K562 (cell line): ENCODE data around the gene DCAF6. TPM values are rescaled to one million over a fixed set of nuclear protein-coding genes. Genes with fewer than 3 reads are reported as not detected.

Experiments used
- CBX5 ChIP-seq: IDR thresholded peaks from 2 replicates; pipeline ENCODE4 v1.6.1; 2014; ENCODE audit warnings: low read depth, borderline replicate concordance
- HMG20A ChIP-seq: fragments of 450-650 bp; formaldehyde crosslinking; conservative IDR thresholded peaks from 2 replicates; pipeline ENCODE4 v1.4.0; 2020; ENCODE audit warnings: mild to moderate bottlenecking, mixed read lengths
- IRF2 ChIP-seq: sonication (generic); formaldehyde crosslinking; IDR thresholded peaks from 2 replicates; pipeline ENCODE4 v1.8.1; 2022; ENCODE audit warnings: mild to moderate bottlenecking, missing genetic modification reagents
- MAZ ChIP-seq, 2 experiments: fragments of 450-650 bp in 1 of 2; sonication (generic) in 1 of 2; formaldehyde crosslinking; IDR thresholded peaks in 1 of 2; conservative IDR thresholded peaks in 1 of 2; 2 replicates each; pipeline versions ENCODE4 v1.4.0 to v1.5.0; 2020; ENCODE audit warnings: mild to moderate bottlenecking in 1 of 2, missing genetic modification reagents in 1 of 2
- MBD2 ChIP-seq: sonication (generic); IDR thresholded peaks from 2 replicates; pipeline ENCODE4 v1.6.1; 2016; ENCODE audit warnings: low read depth, borderline replicate concordance
- MLLT1 ChIP-seq, 2 experiments: fragments of 450-650 bp; IDR thresholded peaks; 2 replicates each; pipeline ENCODE4 v1.6.1; 2016
- PBX2 ChIP-seq, 2 experiments: IDR thresholded peaks in 1 of 2; conservative IDR thresholded peaks in 1 of 2; 2 replicates each; pipeline ENCODE4 v1.6.1; 2016; ENCODE audit warnings: low read depth in 2 of 2, mild to moderate bottlenecking in 1 of 2, missing compliant biosample characterization in 1 of 2, missing genetic modification characterization in 1 of 2, moderate library complexity in 1 of 2
- POLR2H ChIP-seq: IDR thresholded peaks from 2 replicates; pipeline ENCODE4 v1.6.1; 2016; ENCODE audit warnings: missing genetic modification characterization, low read depth, mild to moderate bottlenecking, control low read depth, missing compliant biosample characterization, moderate library complexity
- PTTG1 ChIP-seq: fragments of 450-650 bp; IDR thresholded peaks from 2 replicates; pipeline ENCODE4 v1.6.1; 2016; ENCODE audit warnings: low read depth, mild to moderate bottlenecking, missing genetic modification characterization, missing compliant biosample characterization
- TCF7L2 ChIP-seq: fragments of 150-350 bp; IDR thresholded peaks from 2 replicates; pipeline ENCODE4 v1.6.1; 2016; ENCODE audit warnings: low read depth, mild to moderate bottlenecking, low read length, moderate library complexity
- THAP7 ChIP-seq: fragments of 250-450 bp; sonication (Bioruptor Pico); IDR thresholded peaks from 2 replicates; pipeline ENCODE4 v1.5.0; 2021
- THRB ChIP-seq: fragments of 450-650 bp; formaldehyde crosslinking; conservative IDR thresholded peaks from 2 replicates; pipeline ENCODE4 v1.4.0; 2022; ENCODE audit warnings: mild to moderate bottlenecking, missing genetic modification characterization
- XRCC3 ChIP-seq: fragments of 450-650 bp; IDR thresholded peaks from 2 replicates; pipeline ENCODE4 v1.6.1; 2017; ENCODE audit warnings: mild to moderate bottlenecking, moderate library complexity
- ZBTB12 ChIP-seq: fragments of 250-450 bp; sonication (Bioruptor Pico); IDR thresholded peaks from 2 replicates; pipeline ENCODE4 v1.4.0; 2020
- ZEB2 ChIP-seq: fragments of 450-650 bp; IDR thresholded peaks from 2 replicates; pipeline ENCODE4 v1.6.1; 2016
- ZNF197 ChIP-seq: fragments of 200-800 bp; sonication (Bioruptor generic); IDR thresholded peaks from 2 replicates; pipeline ENCODE4 v1.6.1; 2016; ENCODE audit warnings: low read depth, missing genetic modification characterization, missing compliant biosample characterization
- ZNF263 ChIP-seq: sonication (generic); formaldehyde crosslinking; IDR thresholded peaks from 2 replicates; pipeline ENCODE4 v1.8.0; 2022; ENCODE audit warnings: mild to moderate bottlenecking, missing genetic modification reagents, borderline replicate concordance
- ZNF644 ChIP-seq: fragments of 200-800 bp; sonication (Bioruptor generic); IDR thresholded peaks from 2 replicates; pipeline ENCODE4 v1.6.1; 2016; ENCODE audit warnings: low read depth, missing genetic modification characterization, missing compliant biosample characterization
- ZNF655 ChIP-seq: fragments of 250-450 bp; sonication (Bioruptor Pico); IDR thresholded peaks from 2 replicates; pipeline ENCODE4 v1.5.0; 2021
- polyA plus RNA-seq, 8 experiments: library from polyadenylated mRNA; depleted of rRNA in 4 of 8; stranded (reverse) in 5 of 8; unstranded in 3 of 8; fragments of >200 nt; fragmentation: Nextera tagmentation in 2 of 8; fragmentation: Illumina TruSeq in 1 of 8; extraction: Ambion mirVana in 2 of 8; extraction: Trizol in 1 of 8; gene quantifications; 2 replicates each; pipeline versions ENCODE4 v1.2.1 to v1.2.3, GENCODE V29; 2011 to 2014; ENCODE audit warnings: inconsistent platforms in 1 of 8, missing spikeins in 1 of 8
- total RNA-seq, 7 experiments: library from RNA; depleted of rRNA in 6 of 7; stranded (reverse); fragments of >200 nt in 6 of 7; fragmentation: Illumina TruSeq in 2 of 7; extraction: Trizol in 2 of 7; gene quantifications; 2 replicates each; pipeline versions ENCODE4 v1.2.1 to v1.2.3, GENCODE V29; 2011 to 2021; ENCODE audit warnings: low replicate concordance in 1 of 7

The DCAF6 gene
- total and polyA plus RNA-seq, 9 of the 15 experiments (the other 6 are each of a cell fraction or from before 2014, with no cell fraction given): 19.1 to 102 (median 46.3) TPM

- TF ChIP-seq ZNF655 (CRISPR knock-in tag): no peak
- no peak for TF ChIP-seq ZNF644 (tag)
- TF ChIP-seq POLR2H (tag): 0 out of 2 replicates have a peak, but pooled peaks have one; percentile 39
- TF ChIP-seq MLLT1 (IDR thresholded peaks at IDR 0.05): peak in 1 of 2 experiments; percentile 71; a peak in 2 of 4 replicates
- TF ChIP-seq ZEB2: no peak
- peak in 1 of 2 experiments; percentile 16; a peak in 1 of 4 replicates for TF ChIP-seq MAZ (CRISPR knock-in tag; conservative IDR thresholded peaks at IDR 0.05 in 1 of 2, IDR thresholded peaks at IDR 0.05 in 1 of 2)
- no peak for TF ChIP-seq HMG20A
- no peak for TF ChIP-seq TCF7L2
- TF ChIP-seq CBX5: no peak
- no peak for TF ChIP-seq PBX2 (CRISPR knock-in tag; IDR thresholded peaks at IDR 0.05; ENCODE audit: low read depth)
- peak; percentile 36; the same call in 1 of the 2 replicates for TF ChIP-seq PBX2 (tag; conservative IDR thresholded peaks at IDR 0.05; ENCODE audit: low read depth)
- no peak for TF ChIP-seq MBD2
- TF ChIP-seq THAP7: no peak
- TF ChIP-seq XRCC3: no peak
- no peak for TF ChIP-seq ZBTB12 (CRISPR knock-in tag)
- TF ChIP-seq PTTG1 (tag): no peak
- no peak for TF ChIP-seq IRF2
- no peak for TF ChIP-seq ZNF263 (CRISPR knock-in tag)
- TF ChIP-seq THRB (CRISPR knock-in tag): no peak
- TF ChIP-seq ZNF197: no peak
These were observed 1.7 kb downstream of the DCAF6 start (continued) for GRCh38 chr1:167938080-167938636.
